GM19452 (cell line): ENCODE measurements around the gene PCDHA6.
"Not testable (repeated sequence)": the region's sequence is repeated elsewhere in the genome, so short reads cannot be mapped to it uniquely, and the experiment has no call there.

Experiments
- ATAC-seq: cut with Tn5 transposase; IDR thresholded peaks from one replicate; pipeline ENCODE4 v1.9.1; 2021; ENCODE audit not compliant: unreplicated experiment

Gene PCDHA6

DNA sequence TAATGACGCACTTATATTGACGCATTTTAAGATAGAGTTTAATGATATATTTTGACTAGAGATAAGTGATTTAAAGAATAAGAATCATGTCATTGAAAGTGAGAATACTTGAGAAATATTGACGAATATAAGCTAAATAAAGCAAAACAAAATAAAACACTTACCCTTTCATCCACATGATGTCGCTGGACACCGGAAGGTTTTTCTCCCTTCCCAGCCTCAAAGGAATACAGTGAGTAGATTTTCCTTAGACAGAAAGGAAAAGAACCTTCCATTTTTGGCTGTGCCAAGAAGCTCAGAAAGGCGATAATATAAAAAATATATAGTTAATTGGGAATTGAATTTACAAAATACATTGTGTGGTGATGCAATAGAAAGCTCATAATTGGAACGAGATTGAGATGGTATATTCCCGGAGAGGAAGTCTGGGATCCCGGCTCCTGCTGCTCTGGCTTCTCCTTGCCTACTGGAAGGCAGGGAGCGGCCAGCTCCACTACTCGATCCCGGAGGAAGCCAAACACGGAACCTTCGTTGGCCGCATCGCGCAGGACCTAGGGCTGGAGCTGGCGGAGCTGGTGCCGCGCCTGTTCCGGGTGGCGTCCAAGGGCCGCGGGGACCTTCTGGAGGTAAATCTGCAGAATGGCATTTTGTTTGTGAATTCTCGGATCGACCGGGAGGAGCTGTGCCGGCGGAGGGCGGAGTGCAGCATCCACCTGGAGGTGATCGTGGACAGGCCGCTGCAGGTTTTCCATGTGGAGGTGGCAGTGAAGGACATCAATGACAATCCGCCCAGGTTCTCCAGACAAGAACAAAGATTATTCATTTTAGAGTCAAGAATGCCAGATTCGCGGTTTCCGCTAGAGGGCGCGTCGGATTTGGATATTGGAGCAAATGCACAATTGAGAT lies 6.1 kb upstream of the PCDHA6 start, which contains the start of gene PCDHA5:
Gene PCDHA5 (plus strand): TSS at position 239 of the 906 bp plus-strand sequence.
- no peak for ATAC-seq

DNA sequence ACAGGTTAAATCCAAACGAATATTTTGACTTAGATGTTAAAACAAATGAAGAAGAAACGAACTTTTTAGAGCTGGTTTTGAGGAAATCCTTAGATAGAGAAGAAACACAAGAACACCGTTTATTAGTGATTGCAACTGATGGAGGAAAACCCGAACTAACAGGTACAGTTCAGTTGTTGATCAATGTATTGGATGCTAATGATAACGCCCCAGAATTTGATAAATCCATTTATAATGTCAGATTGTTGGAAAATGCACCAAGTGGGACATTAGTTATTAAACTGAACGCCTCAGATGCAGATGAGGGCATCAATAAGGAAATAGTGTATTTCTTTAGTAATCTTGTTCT lies 5.5 kb upstream of the PCDHA6 start:
- no peak for ATAC-seq

DNA sequence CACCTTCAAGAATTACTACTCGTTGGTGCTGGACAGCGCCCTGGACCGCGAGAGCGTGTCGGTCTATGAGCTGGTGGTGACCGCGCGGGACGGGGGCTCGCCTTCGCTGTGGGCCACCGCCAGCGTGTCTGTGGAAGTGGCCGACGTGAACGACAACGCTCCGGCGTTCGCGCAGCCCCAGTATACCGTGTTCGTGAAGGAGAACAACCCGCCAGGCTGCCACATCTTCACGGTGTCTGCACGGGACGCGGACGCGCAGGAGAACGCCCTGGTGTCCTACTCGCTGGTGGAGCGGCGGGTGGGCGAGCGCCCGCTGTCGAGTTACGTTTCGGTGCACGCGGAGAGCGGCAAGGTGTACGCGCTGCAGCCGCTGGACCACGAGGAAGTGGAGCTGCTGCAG lies 4.8 kb upstream of the PCDHA6 start:
- not testable (repeated sequence) for ATAC-seq

DNA sequence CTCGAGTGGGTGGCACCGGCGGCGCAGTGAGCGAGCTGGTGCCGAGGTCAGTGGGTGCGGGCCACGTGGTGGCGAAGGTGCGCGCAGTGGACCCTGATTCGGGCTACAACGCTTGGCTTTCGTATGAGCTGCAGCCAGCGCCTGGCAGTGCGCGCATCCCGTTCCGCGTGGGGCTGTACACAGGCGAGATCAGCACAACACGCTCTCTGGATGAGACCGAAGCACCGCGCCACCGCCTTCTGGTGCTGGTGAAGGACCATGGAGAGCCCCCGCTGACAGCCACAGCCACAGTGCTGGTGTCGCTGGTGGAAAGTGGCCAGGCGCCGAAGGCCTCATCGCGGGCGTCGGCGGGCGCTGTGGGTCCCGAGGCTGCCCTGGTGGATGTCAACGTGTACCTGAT lies 4.3 kb upstream of the PCDHA6 start:
- ATAC-seq, result no peak

DNA sequence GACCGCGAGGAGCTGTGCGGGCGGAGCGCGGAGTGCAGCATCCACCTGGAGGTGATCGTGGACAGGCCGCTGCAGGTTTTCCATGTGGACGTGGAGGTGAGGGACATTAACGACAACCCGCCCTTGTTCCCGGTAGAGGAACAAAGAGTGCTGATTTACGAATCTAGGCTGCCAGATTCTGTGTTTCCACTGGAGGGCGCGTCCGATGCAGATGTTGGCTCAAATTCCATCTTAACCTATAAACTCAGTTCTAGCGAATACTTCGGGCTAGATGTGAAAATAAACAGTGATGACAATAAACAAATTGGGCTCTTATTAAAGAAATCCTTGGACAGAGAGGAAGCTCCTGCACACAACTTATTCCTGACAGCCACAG lies 590 bp downstream of the PCDHA6 start:
- no peak for ATAC-seq

DNA sequence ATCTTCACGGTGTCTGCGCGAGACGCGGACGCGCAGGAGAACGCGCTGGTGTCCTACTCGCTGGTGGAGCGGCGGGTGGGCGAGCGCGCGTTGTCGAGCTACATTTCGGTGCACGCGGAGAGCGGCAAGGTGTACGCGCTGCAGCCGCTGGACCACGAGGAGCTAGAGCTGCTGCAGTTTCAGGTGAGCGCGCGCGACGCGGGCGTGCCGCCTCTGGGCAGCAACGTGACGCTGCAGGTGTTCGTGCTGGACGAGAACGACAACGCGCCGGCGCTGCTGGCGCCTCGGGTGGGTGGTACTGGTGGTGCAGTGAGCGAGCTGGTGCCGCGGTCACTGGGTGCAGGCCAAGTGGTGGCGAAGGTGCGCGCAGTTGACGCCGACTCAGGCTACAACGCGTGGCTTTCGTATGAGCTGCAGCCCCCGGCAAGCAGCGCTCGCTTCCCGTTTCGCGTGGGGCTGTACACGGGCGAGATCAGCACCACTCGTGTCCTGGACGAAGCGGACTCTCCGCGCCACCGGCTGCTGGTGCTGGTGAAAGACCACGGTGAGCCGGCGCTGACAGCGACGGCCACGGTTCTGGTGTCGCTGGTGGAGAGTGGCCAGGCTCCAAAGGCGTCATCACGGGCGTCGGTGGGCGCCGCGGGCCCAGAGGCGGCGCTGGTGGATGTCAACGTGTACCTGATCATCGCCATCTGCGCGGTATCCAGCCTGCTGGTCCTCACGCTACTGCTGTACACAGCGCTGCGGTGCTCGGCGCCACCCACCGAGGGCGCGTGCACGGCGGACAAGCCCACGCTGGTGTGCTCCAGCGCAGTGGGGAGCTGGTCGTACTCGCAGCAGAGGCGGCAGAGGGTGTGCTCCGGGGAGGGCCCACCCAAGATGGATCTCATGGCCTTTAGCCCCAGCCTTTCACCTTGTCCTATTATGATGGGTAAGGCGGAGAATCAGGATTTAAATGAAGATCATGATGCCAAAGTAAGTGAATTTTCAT lies 2.0 kb downstream of the PCDHA6 start:
- ATAC-seq, result not testable (repeated sequence)

DNA sequence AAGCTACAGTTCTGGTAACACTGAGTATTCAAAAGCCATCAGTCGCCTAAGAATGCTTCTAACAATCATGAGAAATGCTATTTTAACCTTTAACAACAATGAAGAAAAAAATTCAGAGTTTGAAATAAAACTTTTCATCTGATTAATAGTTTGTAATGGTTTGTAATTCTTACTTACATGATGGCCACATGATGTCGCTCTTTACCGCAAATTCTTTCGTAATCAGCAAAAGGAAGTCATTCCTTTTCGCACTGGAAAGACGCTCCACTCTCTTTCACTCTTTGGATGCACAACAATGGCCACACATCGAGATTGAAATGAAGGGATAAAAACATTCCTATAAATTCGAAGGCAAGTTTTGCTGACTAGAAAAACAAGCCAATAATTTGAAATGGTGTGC lies 6.2 kb downstream of the PCDHA6 start, which contains the start of gene PCDHA7:
Gene PCDHA7 (plus strand): TSS at position 277 of the 400 bp plus-strand sequence. CDS start 115 bp downstream, at position 392.
- ATAC-seq, result no peak

DNA sequence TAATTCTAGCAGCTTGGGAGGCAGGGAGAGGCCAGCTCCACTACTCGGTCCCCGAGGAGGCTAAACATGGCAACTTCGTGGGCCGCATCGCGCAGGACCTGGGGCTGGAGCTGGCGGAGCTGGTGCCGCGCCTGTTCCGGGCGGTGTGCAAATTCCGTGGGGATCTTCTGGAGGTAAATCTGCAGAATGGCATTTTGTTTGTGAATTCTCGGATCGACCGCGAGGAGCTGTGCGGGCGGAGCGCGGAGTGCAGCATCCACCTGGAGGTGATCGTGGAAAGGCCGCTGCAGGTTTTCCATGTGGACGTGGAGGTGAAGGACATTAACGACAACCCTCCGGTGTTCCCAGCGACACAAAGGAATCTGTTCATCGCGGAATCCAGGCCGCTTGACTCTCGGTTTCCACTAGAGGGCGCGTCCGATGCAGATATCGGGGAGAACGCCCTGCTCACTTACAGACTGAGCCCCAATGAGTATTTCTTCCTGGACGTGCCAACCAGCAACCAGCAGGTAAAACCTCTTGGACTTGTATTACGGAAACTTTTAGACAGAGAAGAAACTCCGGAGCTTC lies 6.8 kb downstream of the PCDHA6 start:
- not testable (repeated sequence) for ATAC-seq

DNA sequence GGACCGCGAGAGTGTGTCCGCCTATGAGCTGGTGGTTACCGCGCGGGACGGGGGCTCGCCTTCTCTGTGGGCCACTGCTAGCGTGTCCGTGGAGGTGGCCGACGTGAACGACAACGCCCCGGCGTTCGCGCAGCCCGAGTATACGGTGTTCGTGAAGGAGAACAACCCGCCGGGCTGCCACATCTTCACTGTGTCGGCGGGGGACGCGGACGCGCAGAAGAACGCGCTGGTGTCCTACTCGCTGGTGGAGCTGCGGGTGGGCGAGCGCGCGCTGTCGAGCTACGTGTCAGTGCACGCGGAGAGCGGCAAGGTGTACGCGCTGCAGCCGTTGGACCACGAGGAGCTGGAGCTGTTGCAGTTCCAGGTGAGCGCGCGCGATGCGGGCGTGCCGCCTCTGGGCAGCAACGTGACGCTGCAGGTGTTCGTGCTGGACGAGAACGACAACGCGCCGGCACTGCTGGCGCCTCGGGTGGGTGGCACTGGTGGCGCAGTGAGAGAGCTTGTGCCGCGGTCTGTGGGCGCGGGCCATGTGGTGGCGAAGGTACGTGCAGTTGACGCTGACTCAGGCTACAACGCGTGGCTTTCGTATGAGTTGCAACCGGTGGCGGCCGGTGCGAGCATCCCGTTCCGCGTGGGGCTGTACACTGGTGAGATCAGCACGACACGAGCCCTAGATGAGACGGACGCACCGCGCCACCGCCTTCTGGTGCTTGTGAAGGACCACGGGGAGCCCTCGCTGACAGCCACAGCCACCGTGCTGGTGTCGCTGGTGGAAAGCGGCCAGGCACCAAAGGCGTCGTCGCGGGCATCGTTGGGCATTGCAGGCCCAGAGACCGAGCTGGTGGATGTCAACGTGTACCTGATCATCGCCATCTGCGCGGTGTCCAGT lies 8.1 kb downstream of the PCDHA6 start:
- ATAC-seq, result no peak

DNA sequence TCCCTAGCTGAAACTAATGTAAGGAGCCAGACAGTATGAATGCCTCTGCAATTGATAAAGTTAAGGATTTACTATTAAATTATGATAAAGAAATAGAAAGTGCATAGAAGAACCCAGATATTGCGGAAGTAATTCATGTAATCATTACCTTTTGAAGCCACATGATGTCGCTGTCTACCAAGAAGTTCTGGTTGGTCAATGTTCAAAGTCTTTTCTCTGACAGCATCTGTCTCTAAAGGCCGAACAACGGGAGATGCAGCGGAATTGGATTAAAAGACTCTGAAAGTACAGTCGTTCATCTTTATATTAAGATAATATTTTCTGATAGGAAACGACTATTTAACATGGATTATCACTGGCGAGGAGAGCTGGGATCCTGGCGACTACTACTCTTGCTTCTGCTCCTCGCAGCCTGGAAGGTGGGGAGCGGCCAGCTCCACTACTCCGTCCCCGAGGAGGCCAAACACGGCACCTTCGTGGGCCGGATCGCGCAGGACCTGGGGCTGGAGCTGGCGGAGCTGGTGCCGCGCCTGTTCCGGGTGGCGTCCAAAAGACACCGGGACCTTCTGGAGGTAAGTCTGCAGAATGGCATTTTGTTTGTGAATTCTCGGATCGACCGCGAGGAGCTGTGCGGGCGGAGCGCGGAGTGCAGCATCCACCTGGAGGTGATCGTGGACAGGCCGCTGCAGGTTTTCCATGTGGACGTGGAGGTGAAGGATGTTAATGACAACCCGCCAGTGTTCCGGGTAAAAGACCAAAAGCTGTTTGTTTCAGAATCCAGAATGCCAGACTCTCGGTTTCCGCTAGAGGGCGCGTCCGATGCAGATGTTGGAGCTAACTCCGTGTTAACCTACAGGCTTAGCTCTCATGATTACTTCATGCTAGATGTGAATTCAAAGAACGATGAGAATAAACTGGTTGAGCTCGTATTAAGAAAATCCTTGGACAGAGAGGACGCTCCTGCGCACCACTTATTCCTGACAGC lies 13.5 kb downstream of the PCDHA6 start, which contains the start of gene PCDHA8:
Gene PCDHA8 (plus strand): TSS at position 210 of the 985 bp plus-strand sequence. CDS start 135 bp downstream, at position 345.
- no peak for ATAC-seq

DNA sequence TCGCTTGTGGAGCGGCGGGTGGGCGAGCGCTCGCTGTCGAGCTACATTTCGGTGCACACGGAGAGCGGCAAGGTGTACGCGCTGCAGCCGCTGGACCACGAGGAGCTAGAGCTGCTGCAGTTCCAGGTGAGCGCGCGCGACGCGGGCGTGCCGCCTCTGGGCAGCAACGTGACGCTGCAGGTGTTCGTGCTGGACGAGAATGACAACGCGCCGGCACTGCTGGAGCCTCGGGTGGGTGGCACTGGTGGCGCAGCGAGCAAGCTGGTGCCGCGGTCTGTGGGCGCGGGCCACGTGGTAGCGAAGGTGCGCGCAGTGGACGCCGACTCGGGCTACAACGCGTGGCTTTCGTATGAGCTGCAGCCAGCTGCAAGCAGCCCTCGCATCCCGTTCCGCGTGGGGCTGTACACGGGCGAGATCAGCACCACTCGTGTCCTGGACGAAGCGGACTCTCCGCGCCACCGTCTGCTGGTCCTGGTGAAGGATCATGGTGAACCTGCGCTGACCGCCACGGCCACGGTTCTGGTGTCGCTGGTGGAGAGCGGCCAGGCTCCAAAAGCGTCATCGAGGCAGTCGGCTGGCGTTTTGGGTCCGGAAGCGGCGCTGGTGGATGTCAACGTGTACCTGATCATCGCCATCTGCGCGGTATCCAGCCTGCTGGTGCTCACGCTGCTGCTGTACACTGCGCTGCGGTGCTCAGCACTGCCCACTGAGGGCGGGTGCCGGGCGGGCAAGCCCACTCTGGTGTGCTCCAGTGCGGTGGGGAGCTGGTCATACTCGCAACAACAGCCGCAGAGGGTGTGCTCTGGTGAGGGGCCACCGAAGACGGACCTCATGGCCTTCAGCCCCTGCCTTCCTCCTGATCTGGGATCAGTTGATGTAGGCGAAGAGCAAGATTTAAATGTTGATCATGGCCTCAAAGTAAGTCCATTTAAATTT lies 15.3 kb downstream of the PCDHA6 start:
- ATAC-seq, result no peak

DNA sequence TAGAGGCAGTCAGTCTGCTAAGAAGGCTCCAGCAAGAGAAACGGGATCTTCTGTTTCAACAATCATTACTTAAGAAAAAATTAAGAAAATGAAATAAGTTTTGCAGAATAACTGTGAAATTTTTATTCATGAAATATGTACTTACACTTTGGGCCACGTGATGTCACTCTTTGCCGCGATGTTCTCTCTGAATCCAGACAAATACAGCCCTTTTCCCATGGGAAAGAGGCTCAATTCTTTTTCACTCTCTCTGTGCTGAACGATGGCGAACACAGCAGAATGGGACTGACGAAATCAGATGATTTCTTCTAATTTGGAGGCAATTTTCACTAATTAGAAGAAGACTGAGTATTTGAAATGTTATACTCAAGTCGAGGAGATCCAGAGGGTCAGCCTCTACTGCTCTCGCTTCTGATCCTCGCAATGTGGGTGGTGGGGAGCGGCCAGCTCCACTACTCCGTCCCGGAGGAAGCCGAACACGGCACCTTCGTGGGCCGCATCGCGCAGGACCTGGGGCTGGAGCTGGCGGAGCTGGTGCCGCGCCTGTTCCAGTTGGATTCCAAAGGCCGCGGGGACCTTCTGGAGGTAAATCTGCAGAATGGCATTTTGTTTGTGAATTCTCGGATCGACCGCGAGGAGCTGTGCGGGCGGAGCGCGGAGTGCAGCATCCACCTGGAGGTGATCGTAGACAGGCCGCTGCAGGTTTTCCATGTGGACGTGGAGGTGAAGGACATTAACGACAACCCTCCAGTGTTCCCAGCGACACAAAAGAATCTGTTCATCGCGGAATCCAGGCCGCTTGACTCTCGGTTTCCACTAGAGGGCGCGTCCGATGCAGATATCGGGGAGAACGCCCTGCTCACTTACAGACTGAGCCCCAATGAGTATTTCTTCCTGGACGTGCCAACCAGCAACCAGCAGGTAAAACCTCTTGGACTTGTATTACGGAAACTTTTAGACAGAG lies 20.7 kb downstream of the PCDHA6 start, which contains the start of gene PCDHA9:
Gene PCDHA9 (plus strand): TSS at position 244 of the 964 bp plus-strand sequence. CDS start 114 bp downstream, at position 358.
- ATAC-seq, result not testable (repeated sequence)

DNA sequence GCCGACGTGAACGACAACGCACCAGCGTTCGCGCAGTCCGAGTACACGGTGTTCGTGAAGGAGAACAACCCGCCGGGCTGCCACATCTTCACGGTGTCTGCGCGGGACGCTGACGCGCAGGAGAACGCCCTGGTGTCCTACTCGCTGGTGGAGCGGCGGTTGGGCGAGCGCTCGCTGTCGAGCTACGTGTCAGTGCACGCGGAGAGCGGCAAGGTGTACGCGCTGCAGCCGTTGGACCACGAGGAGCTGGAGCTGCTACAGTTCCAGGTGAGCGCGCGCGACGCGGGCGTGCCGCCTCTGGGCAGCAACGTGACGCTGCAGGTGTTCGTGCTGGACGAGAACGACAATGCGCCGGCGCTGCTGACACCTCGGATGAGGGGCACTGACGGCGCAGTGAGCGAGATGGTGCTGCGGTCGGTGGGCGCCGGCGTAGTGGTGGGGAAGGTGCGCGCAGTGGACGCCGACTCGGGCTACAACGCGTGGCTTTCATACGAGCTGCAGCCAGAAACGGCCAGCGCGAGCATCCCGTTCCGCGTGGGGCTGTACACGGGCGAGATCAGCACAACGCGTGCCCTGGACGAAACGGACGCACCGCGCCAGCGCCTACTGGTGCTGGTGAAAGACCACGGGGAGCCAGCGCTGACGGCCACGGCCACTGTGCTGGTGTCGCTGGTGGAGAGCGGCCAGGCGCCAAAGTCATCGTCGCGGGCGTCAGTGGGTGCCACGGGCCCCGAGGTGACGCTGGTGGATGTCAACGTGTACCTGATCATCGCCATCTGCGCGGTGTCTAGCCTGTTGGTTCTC lies 22.3 kb downstream of the PCDHA6 start:
- ATAC-seq, result not testable (repeated sequence)

DNA sequence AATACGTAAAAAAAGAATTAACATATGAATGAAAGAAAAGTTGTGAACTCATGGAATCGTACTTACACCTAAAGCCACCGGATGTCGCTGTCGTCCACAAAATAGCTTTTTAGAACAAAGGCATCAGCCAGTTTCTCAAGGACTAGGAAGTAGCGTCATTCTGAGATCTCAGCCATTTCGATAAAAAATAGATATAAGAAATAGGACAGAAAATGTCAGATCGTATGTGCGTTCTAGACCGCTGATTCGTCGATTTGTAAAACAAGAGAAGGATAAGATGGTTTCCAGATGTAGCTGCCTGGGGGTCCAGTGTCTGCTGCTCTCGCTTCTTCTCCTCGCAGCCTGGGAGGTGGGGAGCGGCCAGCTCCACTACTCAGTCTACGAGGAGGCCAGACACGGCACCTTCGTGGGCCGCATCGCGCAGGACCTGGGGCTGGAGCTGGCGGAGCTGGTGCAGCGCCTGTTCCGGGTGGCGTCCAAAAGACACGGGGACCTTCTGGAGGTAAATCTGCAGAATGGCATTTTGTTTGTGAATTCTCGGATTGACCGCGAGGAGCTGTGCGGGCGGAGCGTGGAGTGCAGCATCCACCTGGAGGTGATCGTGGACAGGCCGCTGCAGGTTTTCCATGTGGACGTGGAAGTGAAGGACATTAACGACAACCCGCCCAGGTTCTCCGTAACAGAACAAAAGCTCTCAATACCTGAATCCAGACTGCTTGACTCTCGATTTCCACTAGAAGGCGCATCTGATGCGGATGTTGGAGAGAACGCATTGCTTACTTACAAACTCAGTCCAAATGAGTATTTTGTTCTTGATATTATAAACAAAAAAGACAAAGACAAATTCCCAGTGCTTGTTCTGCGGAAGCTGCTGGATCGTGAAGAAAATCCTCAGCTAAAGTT lies 28.3 kb downstream of the PCDHA6 start, which contains the start of gene PCDHA10:
Gene PCDHA10 (plus strand): TSS at position 126 of the 903 bp plus-strand sequence. CDS start 152 bp downstream, at position 278.
- no peak for ATAC-seq
